ENCODE data around the gene TADA2A. TPM values are rescaled to one million over a fixed set of nuclear protein-coding genes. Genes with fewer than 3 reads are reported as not detected.

TADA2A gene
- polyA plus RNA-seq, 2 donors, result 6.2 to 6.7 TPM

GRCh38 chr17:37470181-37470580, 63.5 kb downstream of the TADA2A start:
- no peaks in the 10 kb centered on the region for H3K9me3 ChIP-seq (ENCODE audit: control insufficient read depth in 2 of 2, insufficient read depth in 1 of 2, low read depth in 1 of 2, low read length in 1 of 2)
- no peak overlapping the region for H3K27ac ChIP-seq (ENCODE audit: low read depth in 2 of 2, low read length in 1 of 2)
- no peaks in the 10 kb centered on the region for H3K4me1 ChIP-seq (ENCODE audit: control insufficient read depth in 2 of 2, insufficient read depth in 2 of 2, low read length in 1 of 2)
- H3K27me3 ChIP-seq (ENCODE audit: control insufficient read depth in 1 of 2, insufficient read depth in 2 of 2, low read length in 2 of 2), result no peaks in the 10 kb centered on the region
- H3K4me3 ChIP-seq (ENCODE audit: low read depth in 1 of 2, low read length in 2 of 2), result no peak overlapping the region
- 77 to 88% methylated on average over 7 of the region's 7 CpGs for WGBS, 2 donors
- H3K36me3 ChIP-seq (ENCODE audit: control insufficient read depth in 2 of 2, insufficient read depth in 2 of 2, low read length in 1 of 2), result peaks cover 3% of the 10 kb centered on the region in 2 donors

DNA sequence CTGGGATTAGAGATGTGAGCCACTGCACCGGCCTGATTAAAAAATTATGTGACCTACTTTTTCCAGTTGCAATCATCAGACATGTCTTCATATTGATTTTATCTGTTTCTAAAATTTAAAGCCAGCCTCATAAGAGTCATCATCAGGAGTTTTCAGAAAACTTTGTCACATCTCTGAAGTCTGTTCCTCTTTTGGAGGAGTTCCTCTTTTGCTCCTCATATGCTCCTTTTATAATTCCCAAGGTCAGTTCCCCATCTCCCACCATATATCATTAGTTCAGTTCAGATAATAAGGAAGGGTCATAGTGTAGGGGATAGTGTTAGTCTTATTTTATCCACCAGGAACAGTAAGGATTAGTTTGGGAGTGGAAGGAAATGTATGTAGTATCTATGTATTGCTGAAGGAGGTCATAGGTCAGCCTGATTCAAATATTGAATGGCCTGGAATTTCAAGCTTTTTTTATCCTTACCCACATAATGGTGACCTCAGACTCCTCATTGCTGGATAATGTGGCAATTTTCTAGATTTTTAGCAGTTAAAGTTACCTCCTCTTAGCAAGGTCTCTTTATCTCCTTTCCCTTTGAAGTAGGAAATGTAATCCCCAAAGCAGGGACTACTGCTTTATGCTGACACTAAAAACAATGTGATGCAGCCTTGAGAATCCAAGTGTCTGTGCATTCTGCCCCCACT, 69.2 kb downstream of the TADA2A start:
- Histone ChIP-seq H3K36me3 (ENCODE audit: control insufficient read depth in 2 of 2, insufficient read depth in 2 of 2, low read length in 1 of 2) (peaks cover 0 to 4% of the 10 kb centered on the region in 2 donors), H3K27ac (ENCODE audit: low read depth in 2 of 2, low read length in 1 of 2) (peak overlapping the region; percentile 58 to 76)
- 81 to 94% methylated on average over 1 of the region's 1 CpG for WGBS, 2 donors

DNA sequence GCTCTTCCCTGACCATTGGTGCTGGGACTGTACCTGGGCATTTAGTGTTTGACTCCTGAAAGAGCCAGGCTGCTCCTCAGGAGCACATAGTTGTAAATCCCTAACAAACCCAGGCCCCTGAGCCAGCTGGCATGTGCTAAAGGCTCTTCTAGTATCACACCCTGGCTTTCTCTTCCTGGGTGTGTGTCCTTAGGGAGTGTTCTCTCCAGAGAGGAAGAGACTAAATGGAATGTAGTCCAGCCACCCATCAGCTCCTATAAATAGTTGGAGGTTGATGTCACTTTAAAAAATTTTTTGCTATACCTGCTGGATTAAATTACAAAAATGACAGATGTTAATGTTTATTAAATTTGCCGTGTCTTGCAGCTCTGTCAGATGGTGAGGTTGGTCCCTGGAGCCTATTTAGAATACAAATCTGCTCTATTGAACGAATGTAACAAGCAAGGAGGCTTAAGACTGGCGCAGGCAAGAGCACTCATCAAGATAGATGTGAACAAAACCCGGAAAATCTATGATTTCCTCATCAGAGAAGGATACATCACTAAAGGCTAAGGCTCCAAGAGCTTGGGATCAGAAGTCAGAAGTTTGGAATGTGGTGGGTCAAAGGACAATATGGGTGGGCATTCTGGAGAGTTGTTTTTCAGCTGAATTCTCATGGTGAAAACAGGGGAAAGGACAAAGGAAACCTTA, 69.9 kb downstream of the TADA2A start:
- Histone ChIP-seq H3K36me3 (ENCODE audit: control insufficient read depth in 2 of 2, insufficient read depth in 2 of 2, low read length in 1 of 2) (peaks cover 0 to 4% of the 10 kb centered on the region in 2 donors), H3K4me3 (ENCODE audit: low read depth in 1 of 2, low read length in 2 of 2) (no peak overlapping the region), H3K27me3 (ENCODE audit: control insufficient read depth in 1 of 2, insufficient read depth in 2 of 2, low read length in 2 of 2) (no peaks in the 10 kb centered on the region), H3K9me3 (ENCODE audit: control insufficient read depth in 2 of 2, insufficient read depth in 1 of 2, low read depth in 1 of 2, low read length in 1 of 2) (no peaks in the 10 kb centered on the region), H3K27ac (ENCODE audit: low read depth in 2 of 2, low read length in 1 of 2) (peak overlapping the region; percentile 58 to 76), H3K4me1 (ENCODE audit: control insufficient read depth in 2 of 2, insufficient read depth in 2 of 2, low read length in 1 of 2) (no peaks in the 10 kb centered on the region)
- WGBS, 2 donors, result 46 to 60% methylated on average over 4 of the region's 4 CpGs

More for the DNA sequence above, 69.2 kb downstream of the TADA2A start:
- Histone ChIP-seq H3K4me3 (ENCODE audit: low read depth in 1 of 2, low read length in 2 of 2) (no peak overlapping the region), H3K4me1 (ENCODE audit: control insufficient read depth in 2 of 2, insufficient read depth in 2 of 2, low read length in 1 of 2) (no peaks in the 10 kb centered on the region), H3K27me3 (ENCODE audit: control insufficient read depth in 1 of 2, insufficient read depth in 2 of 2, low read length in 2 of 2) (no peaks in the 10 kb centered on the region), H3K9me3 (ENCODE audit: control insufficient read depth in 2 of 2, insufficient read depth in 1 of 2, low read depth in 1 of 2, low read length in 1 of 2) (no peaks in the 10 kb centered on the region)

GRCh38 chr17:37478187-37478586, 71.5 kb downstream of the TADA2A start:
- no peak overlapping the region for H3K4me3 ChIP-seq (ENCODE audit: low read depth in 1 of 2, low read length in 2 of 2)

GRCh38 chr17:37479025-37479424, 72.3 kb downstream of the TADA2A start:
- Histone ChIP-seq H3K36me3 (ENCODE audit: control insufficient read depth in 2 of 2, insufficient read depth in 2 of 2, low read length in 1 of 2) (peaks cover 0 to 4% of the 10 kb centered on the region in 2 donors), H3K9me3 (ENCODE audit: control insufficient read depth in 2 of 2, insufficient read depth in 1 of 2, low read depth in 1 of 2, low read length in 1 of 2) (no peaks in the 10 kb centered on the region), H3K4me1 (ENCODE audit: control insufficient read depth in 2 of 2, insufficient read depth in 2 of 2, low read length in 1 of 2) (no peaks in the 10 kb centered on the region), H3K27me3 (ENCODE audit: control insufficient read depth in 1 of 2, insufficient read depth in 2 of 2, low read length in 2 of 2) (no peaks in the 10 kb centered on the region), H3K27ac (ENCODE audit: low read depth in 2 of 2, low read length in 1 of 2) (no peak overlapping the region), H3K4me3 (ENCODE audit: low read depth in 1 of 2, low read length in 2 of 2) (no peak overlapping the region)
- WGBS, 2 donors, result 95 to 97% methylated on average over 1 of the region's 1 CpG

More at GRCh38 chr17:37478187-37478586, 71.5 kb downstream of the TADA2A start:
- Histone ChIP-seq H3K9me3 (ENCODE audit: control insufficient read depth in 2 of 2, insufficient read depth in 1 of 2, low read depth in 1 of 2, low read length in 1 of 2) (no peaks in the 10 kb centered on the region), H3K27me3 (ENCODE audit: control insufficient read depth in 1 of 2, insufficient read depth in 2 of 2, low read length in 2 of 2) (no peaks in the 10 kb centered on the region), H3K4me1 (ENCODE audit: control insufficient read depth in 2 of 2, insufficient read depth in 2 of 2, low read length in 1 of 2) (no peaks in the 10 kb centered on the region), H3K27ac (ENCODE audit: low read depth in 2 of 2, low read length in 1 of 2) (no peak overlapping the region), H3K36me3 (ENCODE audit: control insufficient read depth in 2 of 2, insufficient read depth in 2 of 2, low read length in 1 of 2) (peaks cover 0 to 4% of the 10 kb centered on the region in 2 donors)
- 40 to 53% methylated on average over 2 of the region's 2 CpGs for WGBS, 2 donors

GRCh38 chr17:37480427-37480826, 73.7 kb downstream of the TADA2A start:
- H3K27ac ChIP-seq (ENCODE audit: low read depth in 2 of 2, low read length in 1 of 2), result no peak overlapping the region
- no peaks in the 10 kb centered on the region for H3K27me3 ChIP-seq (ENCODE audit: control insufficient read depth in 1 of 2, insufficient read depth in 2 of 2, low read length in 2 of 2)
- H3K36me3 ChIP-seq (ENCODE audit: control insufficient read depth in 2 of 2, insufficient read depth in 2 of 2, low read length in 1 of 2), result peaks cover 0 to 4% of the 10 kb centered on the region in 2 donors
- WGBS, 2 donors, result 86 to 88% methylated on average over 2 of the region's 2 CpGs
- H3K4me1 ChIP-seq (ENCODE audit: control insufficient read depth in 2 of 2, insufficient read depth in 2 of 2, low read length in 1 of 2), result no peaks in the 10 kb centered on the region
- no peaks in the 10 kb centered on the region for H3K9me3 ChIP-seq (ENCODE audit: control insufficient read depth in 2 of 2, insufficient read depth in 1 of 2, low read depth in 1 of 2, low read length in 1 of 2)
- H3K4me3 ChIP-seq (ENCODE audit: low read depth in 1 of 2, low read length in 2 of 2), result no peak overlapping the region

GRCh38 chr17:37481001-37481665, 74.4 kb downstream of the TADA2A start:
- no peaks in the 10 kb centered on the region for H3K27me3 ChIP-seq (ENCODE audit: control insufficient read depth in 1 of 2, insufficient read depth in 2 of 2, low read length in 2 of 2)
- H3K9me3 ChIP-seq (ENCODE audit: control insufficient read depth in 2 of 2, insufficient read depth in 1 of 2, low read depth in 1 of 2, low read length in 1 of 2), result no peaks in the 10 kb centered on the region
- WGBS, 2 donors, result 56 to 70% methylated on average over 9 of the region's 9 CpGs
- H3K27ac ChIP-seq (ENCODE audit: low read depth in 2 of 2, low read length in 1 of 2), result peak overlapping the region in 1 of 2 donors; percentile 6
- no peak overlapping the region for H3K4me3 ChIP-seq (ENCODE audit: low read depth in 1 of 2, low read length in 2 of 2)
- H3K36me3 ChIP-seq (ENCODE audit: control insufficient read depth in 2 of 2, insufficient read depth in 2 of 2, low read length in 1 of 2), result peaks cover 0 to 4% of the 10 kb centered on the region in 2 donors
- H3K4me1 ChIP-seq (ENCODE audit: control insufficient read depth in 2 of 2, insufficient read depth in 2 of 2, low read length in 1 of 2), result no peaks in the 10 kb centered on the region

DNA sequence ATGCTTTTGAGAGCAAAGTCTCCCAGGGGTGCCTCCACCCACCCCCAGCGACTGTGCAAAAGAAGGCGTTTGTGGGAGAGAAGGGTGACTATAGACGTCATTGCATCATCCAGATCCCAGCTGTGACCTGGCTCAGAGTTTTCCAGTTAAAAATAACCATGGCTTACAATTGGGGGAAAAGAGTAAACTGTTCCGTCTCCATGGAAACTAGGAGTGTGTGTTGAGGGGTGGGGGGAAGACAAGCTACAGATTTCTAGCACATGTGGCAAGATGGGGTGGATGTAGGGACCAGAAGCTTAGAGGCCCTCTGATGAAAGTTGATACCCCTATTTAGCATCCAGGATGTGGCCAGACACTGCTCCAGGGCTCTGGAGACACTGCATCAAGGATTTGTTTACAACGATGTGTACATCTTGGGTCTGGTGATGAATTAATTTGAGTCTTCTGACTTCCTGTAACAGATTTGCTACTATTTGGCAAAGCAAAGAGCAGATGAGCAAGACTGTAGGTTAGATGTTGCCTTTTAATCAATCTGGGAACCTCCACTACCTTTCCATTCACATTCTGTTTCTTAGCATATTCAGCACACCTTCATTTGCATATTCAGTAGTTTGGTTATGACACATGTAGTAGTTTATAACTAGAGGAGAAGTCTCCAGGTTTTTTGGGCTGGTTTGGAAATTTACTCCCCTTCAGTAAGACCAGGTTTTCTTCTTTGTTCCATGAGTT, 76.8 kb downstream of the TADA2A start:
- H3K36me3 ChIP-seq (ENCODE audit: control insufficient read depth in 2 of 2, insufficient read depth in 2 of 2, low read length in 1 of 2), result peaks cover 0 to 2% of the 10 kb centered on the region in 2 donors
- no peaks in the 10 kb centered on the region for H3K4me1 ChIP-seq (ENCODE audit: control insufficient read depth in 2 of 2, insufficient read depth in 2 of 2, low read length in 1 of 2)
- no peaks in the 10 kb centered on the region for H3K9me3 ChIP-seq (ENCODE audit: control insufficient read depth in 2 of 2, insufficient read depth in 1 of 2, low read depth in 1 of 2, low read length in 1 of 2)
- H3K27me3 ChIP-seq (ENCODE audit: control insufficient read depth in 1 of 2, insufficient read depth in 2 of 2, low read length in 2 of 2), result no peaks in the 10 kb centered on the region
- 52 to 58% methylated on average over 5 of the region's 5 CpGs for WGBS, 2 donors
- no peak overlapping the region for H3K27ac ChIP-seq (ENCODE audit: low read depth in 2 of 2, low read length in 1 of 2)
- no peak overlapping the region for H3K4me3 ChIP-seq (ENCODE audit: low read depth in 1 of 2, low read length in 2 of 2)

GRCh38 chr17:37485938-37486570, 79.4 kb downstream of the TADA2A start:
- no peaks in the 10 kb centered on the region for H3K4me1 ChIP-seq (ENCODE audit: control insufficient read depth in 2 of 2, insufficient read depth in 2 of 2, low read length in 1 of 2)
- H3K27me3 ChIP-seq (ENCODE audit: control insufficient read depth in 1 of 2, insufficient read depth in 2 of 2, low read length in 2 of 2), result no peaks in the 10 kb centered on the region
- no peak overlapping the region for H3K27ac ChIP-seq (ENCODE audit: low read depth in 2 of 2, low read length in 1 of 2)
- WGBS, 2 donors, result 84 to 92% methylated on average over 1 of the region's 1 CpG
- H3K36me3 ChIP-seq (ENCODE audit: control insufficient read depth in 2 of 2, insufficient read depth in 2 of 2, low read length in 1 of 2), result no peaks in the 10 kb centered on the region
- H3K9me3 ChIP-seq (ENCODE audit: control insufficient read depth in 2 of 2, insufficient read depth in 1 of 2, low read depth in 1 of 2, low read length in 1 of 2), result no peaks in the 10 kb centered on the region
- no peak overlapping the region for H3K4me3 ChIP-seq (ENCODE audit: low read depth in 1 of 2, low read length in 2 of 2)

Measured in esophagus (tissue), 2 donors.